HG02885 (cell line): ENCODE data around the gene SLC7A14.

Source experiments
- ATAC-seq: cut with Tn5 transposase; IDR thresholded peaks from one replicate; pipeline ENCODE4 v1.9.1; 2021; ENCODE audit warnings: mild to moderate bottlenecking; ENCODE audit not compliant: unreplicated experiment, poor library complexity

SLC7A14 gene

DNA sequence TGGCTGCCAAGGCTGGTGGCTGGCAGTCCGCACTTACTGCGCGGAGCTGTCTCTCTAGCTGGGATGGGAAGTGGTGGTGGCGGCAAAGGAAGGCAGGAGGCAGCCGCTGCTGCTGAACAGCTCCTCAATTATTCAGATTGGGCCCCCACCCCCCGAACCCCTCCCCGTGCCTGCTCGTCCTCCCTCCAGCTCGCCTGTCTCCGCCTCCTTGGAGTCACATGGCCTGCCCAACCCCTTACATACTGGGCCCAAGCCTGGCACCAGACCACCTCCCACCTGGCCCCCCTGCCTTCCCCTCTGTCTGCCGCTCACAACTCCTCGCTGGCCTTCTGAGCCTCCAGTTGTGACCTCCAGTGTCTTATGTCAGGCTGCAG lies at the start of gene SLC7A14:
Gene SLC7A14, minus strand, starts transcription at position 139 of the 374 bp plus-strand sequence. CDS start 59,139 bp downstream, outside the sequence.
- ATAC-seq = no peak

- ATAC-seq = no peak
Observed at GRCh38 chr3:170635385-170635735, 49.5 kb upstream of the SLC7A14 start.

GRCh38 chr3:170634663-170635384 lies 48.9 kb upstream of the SLC7A14 start:
- peak; percentile 66 for ATAC-seq

DNA sequence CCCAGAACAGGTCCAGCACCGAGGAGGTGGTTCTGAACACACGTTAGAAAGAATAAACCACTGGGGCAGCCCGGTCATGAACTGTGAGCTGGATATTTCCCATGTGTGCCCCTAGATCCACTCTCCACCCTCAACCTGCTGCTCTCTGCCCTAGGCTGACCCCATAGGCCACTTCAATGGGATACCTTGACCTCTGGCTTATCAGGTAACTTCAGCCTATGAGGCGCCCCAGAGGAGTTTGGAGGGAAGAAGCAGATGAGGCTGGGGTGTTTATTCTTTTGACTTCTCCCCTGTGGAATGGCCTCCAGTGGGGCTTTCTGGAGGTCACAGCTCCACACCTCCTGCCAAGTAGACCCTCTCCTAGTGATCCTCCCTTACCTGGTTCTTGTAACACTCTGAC lies 47.7 kb upstream of the SLC7A14 start:
- ATAC-seq = no peak

DNA sequence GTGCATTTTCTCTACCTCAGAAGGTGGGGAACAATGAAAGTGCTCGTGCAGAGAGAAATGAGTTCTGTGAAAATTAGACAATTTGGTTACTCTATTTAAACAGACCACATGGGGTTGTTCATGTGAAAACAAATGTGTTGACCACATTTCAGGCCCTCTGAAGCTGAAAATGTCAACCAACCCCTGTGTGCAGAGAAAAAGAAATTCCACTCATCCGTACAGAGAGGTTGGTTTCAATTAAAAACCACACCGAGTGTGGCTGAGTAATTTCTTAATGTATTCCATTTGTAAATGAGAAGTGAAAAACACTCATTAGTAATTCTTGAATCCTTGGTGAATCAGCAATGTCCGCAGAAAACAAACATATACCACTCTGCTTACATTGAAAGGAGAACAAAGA lies 46.9 kb upstream of the SLC7A14 start:
- peak; percentile 86 for ATAC-seq

- ATAC-seq = no peak
Observed at GRCh38 chr3:170631755-170632488, 46.0 kb upstream of the SLC7A14 start.

GRCh38 chr3:170623524-170623923 lies 37.6 kb upstream of the SLC7A14 start:
- no peak for ATAC-seq

DNA sequence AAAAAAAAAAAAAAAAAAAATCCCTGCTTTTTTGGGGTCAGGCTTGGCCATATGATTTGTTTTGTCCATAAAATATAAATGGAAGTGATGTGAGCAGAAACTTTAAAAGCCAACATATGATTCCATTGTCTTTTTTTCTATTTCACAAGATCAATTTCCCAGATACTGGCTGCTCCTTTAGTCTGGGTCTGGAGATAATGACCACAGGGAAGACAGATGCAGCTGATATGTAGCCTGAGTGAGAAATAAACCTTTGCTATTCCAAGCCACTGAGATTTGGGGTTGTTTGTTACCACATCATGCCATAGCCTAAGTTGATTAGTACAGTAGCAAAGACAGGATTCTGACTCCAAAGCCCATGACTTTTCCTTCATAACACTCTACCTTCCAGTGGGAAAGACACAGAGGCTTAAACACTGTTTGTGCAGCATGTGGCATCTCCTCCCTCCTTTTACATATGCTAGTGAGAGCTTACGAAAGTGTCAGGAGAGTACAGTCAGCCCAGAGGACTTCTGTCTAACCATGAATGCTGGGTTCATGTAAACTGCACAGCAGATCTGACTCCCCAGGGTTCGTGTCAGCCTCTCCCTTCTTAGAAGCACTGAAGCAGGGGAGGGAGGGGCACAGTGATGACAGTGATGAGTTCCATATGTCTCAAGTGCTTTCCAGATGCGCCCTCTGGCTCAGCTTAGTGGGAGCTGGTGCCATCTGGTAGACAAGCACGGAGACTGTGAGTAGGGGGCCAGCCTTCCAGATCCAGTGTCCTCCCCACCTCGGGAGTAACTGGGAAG lies 36.7 kb upstream of the SLC7A14 start:
- ATAC-seq = no peak

DNA sequence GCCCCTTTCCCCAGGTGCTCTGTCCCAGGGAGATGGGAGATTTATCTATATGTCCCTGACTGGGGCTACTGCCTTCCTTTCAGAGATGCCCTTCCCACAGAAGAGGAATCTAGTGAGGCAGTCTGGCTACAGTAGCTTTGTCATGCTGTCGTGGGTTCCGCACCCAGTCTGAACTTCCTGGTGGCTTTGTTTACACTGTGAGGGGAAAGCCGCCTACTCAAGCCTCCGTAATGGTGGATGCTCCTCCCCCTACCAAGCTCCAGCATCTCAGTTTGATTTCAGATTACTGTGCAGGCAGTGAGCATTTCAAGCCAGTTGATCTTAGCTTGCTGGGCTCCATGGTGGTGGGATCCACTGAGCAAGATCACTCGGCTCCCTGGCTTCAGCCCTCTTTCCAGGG lies 35.4 kb upstream of the SLC7A14 start:
- no peak for ATAC-seq

GRCh38 chr3:170614214-170614966 lies 28.5 kb upstream of the SLC7A14 start:
- no peak for ATAC-seq

DNA sequence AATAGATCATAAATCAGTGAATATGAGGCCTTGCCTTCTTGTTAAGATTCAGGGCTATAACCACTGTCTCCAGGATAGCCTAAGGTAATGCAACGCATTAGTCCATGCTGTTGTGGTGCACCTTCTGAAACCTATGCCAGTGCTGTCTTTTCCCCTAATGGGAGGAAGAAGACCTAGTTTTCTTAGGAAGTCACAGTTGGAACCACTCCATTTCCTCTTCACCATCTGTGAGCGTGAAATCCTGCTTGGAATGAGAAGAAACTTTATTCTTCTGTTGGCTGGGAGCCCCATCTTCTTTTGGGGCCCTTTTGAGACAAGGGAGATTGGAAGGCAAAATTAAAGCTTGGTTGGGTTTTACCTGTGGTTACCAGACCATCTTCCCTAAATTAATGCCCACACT lies 25.9 kb upstream of the SLC7A14 start:
- no peak for ATAC-seq

GRCh38 chr3:170610321-170610884 lies 24.5 kb upstream of the SLC7A14 start:
- no peak for ATAC-seq

DNA sequence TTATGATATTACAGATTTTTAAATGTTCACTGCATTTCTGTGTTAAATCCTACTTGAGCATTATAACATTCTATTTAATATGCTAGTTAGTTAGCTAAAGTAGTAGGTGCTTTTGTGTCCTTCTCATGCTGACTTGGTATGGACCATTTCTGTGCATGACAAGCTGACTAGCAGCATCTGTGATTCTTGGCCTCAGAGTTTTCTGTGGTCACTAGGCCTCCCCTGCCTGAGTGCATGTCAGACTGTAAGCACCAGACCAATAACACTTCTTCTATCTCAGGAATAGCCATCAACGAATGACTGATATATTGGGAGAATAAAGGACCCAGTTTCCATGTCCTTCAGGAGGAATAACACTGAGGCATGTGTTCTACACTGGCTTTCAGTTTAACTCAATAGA lies 22.6 kb upstream of the SLC7A14 start:
- no peak for ATAC-seq

- ATAC-seq = no peak
Observed at GRCh38 chr3:170606675-170607074, 20.8 kb upstream of the SLC7A14 start.

DNA sequence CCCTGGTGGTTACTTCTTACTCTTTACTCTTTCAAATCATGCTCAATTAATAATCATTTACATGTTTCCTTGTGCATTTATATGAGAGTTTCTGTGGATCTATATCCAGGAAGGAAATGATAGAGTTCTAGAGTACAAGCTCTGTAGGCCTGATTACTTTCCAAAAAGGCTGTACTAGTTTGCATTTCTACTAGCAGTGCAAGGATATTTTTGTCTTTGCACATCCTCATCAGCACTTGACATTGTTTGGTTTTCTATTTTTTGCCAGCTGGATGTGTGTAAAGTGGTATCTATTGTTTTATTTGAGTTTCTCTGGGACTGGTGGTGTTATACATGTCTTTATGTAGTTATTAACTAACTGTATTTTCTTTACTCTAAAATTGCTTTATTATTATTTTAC lies 19.6 kb upstream of the SLC7A14 start:
- ATAC-seq = no peak

DNA sequence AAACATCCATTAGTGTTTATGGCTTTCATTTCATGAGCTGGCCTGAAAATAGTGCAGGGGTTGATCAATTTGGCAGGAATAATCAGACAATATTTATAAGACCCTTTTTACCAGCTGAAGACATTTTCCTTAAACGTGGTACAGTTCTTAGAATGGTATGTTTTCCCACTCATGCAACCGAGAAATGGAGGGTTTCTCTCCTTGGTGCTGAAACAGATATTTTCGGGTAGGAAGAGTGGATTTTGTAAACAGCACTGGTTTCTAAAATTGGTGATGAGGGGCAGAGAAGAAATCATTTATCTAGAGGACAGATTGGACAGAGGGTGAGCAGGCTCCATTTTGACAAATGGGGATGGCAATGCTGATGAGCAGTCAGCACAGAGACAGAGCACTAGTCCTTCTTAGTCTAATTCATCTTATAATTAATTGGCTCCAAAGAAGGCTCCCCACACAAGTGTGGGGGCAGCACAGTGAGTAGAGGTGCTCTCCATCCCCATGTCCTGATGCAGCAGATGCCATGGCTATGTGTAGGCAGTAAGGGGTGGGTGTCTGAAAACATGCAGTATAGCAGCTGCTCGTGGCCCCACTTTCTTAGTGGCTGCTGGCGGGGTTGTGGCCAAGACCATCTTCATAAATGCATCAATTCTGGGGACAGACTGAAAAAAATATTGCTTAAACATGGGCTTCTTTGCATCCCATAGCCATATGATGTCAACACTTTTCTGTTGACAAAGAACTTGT lies 18.1 kb upstream of the SLC7A14 start:
- no peak for ATAC-seq

DNA sequence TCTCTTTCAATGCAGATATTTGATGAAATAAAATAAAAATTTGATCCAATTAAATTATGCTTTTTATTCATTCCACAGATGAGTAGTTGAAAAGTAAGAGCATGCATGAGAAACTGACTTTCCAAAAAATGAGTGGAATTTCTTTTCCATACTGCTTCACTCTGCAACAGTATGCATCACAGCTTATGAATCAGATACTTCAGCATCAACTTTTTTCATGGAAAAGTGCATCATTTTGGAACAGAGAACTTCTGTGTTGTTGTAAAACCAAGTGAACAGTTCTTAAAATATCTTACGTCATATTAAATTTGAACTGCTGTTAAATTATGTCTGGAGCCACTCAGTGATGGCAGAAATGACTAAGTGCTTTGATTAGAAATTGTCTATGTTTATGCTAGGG lies 16.7 kb upstream of the SLC7A14 start:
- no peak for ATAC-seq

GRCh38 chr3:170600005-170600624 lies 14.2 kb upstream of the SLC7A14 start:
- ATAC-seq = no peak

DNA sequence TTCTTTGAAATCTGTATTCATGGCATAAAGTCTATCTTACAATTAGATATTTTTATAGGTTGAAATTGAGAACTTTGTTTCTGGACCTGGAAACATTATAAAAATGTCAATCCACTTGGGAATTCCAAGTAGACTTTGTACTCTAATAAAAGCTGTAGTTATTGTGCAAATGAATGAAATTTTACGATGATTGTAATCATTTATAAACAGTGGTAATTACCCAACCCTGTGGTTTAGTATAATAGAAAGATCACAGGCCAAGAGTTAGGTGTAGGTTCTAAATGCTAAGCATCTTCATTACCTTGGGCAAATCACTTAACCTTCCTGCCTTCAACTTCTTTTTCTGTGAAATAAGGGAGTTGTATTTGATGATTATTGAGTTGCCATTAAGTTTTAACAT lies 13.2 kb upstream of the SLC7A14 start:
- ATAC-seq = no peak
